HuH-7.5 (cell line): ENCODE data around the gene RNF220.

Experiments used
- DNase-seq: peaks from one replicate; pipeline ENCODE4 v3.0.0; 2011; ENCODE audit warnings: low spot score

Gene RNF220

GRCh38 chr1:44436401-44437106, 31.5 kb downstream of the RNF220 start:
- no peak for DNase-seq

DNA sequence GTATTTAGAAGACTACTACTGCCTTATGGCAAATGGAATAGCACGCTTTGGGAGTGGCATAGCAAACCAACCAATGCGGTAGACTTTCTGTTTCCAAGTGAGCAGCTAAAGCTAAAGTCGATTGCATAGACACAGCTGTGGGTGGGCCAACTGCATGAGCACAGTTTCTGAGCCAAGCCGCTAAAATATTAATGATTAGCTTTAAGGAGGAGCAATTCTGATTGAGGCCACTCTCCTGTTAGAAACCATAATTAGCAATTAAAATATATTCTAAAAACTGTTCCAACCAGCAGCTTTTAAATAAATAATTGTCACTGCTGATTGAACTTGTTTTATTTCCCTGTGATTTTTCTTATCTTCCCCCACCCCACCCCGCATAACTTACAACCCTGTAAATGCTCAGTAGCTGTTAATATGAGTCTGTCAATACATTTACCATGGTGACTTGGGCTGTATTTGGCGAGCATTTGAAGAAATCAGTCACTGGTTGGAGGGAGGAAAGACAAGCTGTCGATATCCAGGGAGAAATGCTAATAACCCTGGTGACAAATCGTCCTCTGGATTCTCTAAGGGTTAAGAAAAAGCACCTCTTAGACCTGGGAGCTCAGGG, 32.2 kb downstream of the RNF220 start:
- DNase-seq: no peak

DNA sequence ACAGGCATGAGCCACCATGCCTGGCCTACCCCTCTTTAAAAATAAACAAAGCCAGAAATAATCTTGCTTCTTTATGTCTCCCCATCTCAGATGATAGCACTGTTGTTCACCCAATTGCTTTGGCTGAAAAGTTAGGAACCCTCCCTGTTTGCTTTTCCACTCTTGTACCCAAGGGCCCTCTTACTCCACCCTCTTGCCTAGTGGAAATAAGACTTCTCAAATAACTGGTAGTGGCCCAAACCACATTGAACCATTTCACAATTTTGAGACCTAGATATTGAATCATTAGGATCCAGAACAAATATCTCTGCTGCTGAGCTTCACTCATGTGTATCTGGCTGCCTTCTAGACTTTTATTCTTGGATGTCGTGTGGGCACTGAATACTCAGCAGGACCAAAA, 37.7 kb downstream of the RNF220 start:
- no peak for DNase-seq

DNA sequence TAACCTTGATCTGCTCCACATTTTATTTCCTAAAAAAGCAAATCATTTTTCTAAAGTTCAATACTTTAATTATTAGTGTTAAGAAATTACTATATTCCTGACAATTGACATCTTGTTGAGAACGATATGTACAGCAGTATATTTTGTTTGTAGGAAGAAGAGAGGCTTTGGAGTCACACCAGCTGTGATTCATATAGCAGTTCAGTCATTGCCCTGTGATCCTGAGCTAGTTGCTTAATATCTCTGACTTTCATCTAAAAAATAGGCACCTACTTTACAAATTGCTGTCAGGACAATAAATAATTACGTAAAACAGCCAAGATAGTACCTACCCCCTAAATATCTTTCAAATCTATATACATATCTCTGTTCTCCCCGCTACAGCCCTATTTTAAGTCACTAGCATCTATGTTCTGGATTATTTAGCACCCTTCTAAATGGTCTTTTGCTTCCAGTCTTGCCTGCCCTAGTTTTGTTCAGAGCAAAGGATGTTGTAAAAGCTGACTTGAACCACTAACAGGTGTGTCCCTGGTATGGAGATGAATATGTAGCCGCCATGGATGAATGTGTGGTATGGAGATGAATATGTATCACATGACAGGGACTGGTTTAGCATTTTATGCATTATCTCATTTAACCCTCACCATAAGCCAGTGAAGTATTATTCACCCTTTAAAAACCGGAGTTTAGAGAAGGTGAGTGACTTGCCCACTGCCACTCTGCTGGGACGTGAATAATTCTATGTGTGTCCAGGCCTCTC, 42.2 kb downstream of the RNF220 start:
- DNase-seq: no peak

DNA sequence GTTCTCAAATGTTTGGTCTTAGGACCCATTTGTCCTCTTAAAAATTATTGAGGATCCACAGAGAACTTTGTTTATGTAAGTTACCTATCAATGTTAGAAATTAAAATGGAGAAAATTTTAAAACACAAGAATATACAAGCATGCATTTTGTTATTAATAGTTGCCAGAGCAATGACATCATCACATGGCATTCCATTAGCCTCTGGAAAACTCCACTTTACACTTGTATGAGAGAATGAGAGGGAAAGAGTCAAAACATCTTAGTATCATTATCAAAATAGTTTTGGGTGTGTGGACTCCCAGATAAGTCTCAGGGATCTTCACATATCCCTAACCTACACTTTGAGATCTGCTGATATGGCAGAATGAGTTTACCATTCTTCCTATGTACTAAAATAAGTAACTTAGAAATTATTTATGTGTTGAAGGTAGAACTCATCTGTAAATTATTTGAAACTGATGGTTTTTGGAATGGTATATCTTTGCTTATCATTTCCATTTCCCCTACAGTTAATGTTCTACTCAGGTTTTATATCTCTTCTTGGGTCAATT, 48.8 kb downstream of the RNF220 start:
- no peak for DNase-seq

- no peak for DNase-seq
These were observed 49.6 kb downstream of the RNF220 start for GRCh38 chr1:44454704-44455103.

DNA sequence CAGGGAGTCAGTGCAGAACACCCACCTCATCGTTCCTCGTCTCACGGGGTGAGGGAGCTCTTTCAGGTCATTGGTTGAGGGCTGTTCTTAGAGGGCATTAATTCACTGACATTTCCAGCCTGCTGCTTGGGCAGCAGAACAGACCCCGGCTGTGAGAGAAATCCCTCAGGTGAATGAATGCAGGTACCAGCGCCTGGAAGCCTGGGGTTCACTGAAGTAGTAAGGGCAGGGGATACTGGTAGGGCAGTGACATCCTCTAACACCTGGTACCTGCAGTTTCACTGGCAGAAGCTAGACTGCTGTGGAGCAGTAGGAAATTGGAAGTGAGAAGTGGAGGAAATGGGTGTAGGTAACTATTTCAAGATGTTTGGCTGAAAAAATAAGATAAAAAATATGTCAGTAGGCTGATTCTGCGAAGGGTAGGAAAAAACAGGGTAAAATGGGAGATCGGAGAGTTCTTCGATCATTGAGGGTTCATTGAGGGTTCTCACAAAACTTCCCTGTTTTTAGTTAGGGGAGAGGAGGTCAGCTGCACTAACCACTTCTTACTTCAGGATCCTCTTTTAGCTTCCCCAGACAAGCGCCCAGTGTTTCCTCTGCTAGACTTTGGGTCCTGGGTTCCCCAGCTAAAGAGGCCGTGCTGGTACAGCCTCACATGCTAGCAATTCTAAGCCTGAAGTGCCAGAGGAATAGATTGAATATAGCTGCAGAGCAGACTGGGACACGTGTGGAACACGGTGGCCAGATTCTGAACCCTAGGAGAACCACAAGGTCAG, 55.2 kb downstream of the RNF220 start:
- no peak for DNase-seq

GRCh38 chr1:44464361-44464760, 59.3 kb downstream of the RNF220 start:
- no peak for DNase-seq

GRCh38 chr1:44467566-44467965, 62.5 kb downstream of the RNF220 start:
- no peak for DNase-seq

- no peak for DNase-seq
These were observed 66.9 kb downstream of the RNF220 start for GRCh38 chr1:44471911-44472453.

- DNase-seq: no peak
These were observed 67.8 kb downstream of the RNF220 start for GRCh38 chr1:44472620-44473525.

GRCh38 chr1:44476891-44477290, 71.8 kb downstream of the RNF220 start:
- no peak for DNase-seq

DNA sequence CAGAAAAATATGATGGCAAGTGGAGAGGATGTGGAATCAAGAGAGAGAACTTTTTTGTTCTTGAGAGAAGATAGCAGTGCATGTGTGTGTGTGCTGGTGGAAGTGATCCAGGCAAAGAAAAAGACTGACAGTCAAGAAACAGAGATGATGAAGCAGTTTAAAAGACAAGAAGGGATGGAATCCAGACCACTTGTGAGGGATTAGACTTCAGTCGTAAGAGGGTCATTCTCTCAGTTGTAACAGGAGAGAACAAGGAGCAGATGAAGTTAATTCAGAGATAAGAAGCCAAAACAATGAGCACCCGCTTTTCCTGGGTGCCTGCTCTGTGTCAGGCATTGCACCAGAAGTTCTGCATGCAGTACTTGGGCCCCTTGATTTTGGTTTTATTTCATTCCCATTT, 76.6 kb downstream of the RNF220 start:
- DNase-seq: no peak

DNA sequence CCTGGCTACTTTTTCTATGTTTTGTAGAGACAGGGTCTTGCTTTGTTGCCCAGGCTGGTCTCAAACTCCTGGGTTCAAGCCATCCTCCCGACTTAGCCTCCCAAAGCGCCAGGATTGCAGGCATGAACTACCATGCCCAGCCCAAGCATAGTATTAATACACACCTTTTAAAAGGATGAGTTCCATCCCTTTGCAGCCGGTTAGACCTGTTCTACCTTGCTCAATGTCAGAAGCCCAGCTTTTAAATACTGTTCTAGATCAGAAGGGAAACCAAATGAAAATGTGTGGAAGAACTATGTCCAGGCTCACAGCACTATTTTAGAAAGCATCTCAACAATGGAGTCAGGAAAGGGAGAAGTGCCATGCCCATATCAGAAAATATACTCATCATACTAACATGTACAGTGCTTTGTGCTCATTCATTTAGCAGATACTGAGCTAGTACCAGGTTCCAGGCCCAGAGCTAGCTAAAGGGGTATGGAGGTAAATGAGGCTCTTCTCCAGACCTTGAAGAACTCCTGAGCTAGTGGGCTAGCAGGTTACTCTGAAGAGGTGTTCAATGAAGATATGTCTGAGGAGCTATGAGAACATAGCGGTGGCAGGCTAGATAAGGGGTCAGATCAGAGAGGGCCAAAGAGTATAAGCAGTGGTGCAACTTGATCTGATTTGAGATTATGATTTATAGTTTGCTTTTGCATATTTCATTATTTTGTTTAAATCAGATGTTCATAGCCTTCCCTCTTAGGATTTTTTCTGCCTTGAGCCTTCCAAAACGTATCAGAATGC, 78.2 kb downstream of the RNF220 start:
- no peak for DNase-seq

DNA sequence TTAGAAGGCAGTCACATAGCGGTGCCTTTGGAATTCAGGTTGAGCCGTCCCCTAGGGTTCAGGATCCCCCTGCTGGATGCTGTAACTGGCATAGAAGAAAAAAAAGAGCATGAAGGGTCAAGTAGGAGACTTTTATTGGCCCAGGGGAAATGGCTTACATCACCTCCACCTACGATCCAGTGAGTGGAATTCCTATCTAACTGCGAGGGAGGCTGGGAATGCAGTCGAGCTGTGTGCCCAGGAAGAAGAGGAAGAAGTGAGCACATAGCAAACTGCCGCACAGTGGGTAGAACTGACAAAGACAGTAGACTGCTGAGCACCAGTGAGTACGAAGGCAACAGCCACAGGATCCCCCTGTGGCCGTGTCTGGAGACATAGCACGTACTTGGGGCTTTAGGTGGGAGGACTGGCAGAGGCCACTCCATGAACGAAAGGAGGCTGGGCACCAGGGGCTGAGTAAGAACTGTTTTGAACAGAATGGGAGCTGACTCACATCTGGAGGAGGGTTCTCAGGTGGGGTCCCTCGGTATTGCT, 79.2 kb downstream of the RNF220 start:
- no peak for DNase-seq

GRCh38 chr1:44485229-44485933, 80.3 kb downstream of the RNF220 start:
- no peak for DNase-seq

DNA sequence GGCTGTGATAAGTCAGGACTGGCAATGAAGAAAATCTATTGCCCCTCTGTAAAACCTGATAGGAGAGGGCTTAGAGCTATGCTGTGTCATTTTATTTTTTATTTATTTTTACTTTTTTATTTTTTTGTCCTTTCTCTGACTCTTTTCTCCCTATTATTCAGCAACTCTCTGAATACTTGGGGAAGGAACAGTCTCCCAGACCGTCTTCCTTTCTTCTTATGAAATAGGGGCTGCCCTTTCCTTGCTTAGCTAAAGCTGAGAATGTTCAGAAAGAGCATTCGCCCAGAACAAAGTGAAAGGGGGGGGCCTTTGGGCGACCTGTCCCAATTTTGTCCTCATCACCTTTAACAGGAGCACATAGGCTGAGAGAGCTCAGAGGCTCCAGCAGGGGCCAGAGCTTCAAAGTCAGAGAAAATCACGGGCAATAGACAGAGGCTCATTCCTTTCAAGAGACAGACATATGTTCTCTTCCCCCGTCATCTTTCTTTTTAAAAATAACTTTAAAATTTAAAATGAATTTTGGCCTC, 80.9 kb downstream of the RNF220 start:
- DNase-seq: no peak

GRCh38 chr1:44489481-44489880, 84.4 kb downstream of the RNF220 start:
- no peak for DNase-seq
